ENCODE results near the gene PRKG2. TPM values are rescaled to one million over a fixed set of nuclear protein-coding genes. Genes with fewer than 3 reads are reported as not detected.
"Not testable (repeated sequence)": the region's sequence is repeated elsewhere in the genome, so short reads cannot be mapped to it uniquely, and the experiment has no call there.

PRKG2 gene
- total RNA-seq, 2 experiments from 2014 or later, result 1.0 to 1.1 TPM

- H3K9me3 ChIP-seq (ENCODE audit: low read length), result 0 out of 2 replicates have a peak, but pooled peaks cover 9% of the 10 kb centered on the region
- CTCF ChIA-PET (ENCODE audit: unreplicated experiment), result no interaction called here
- H3K4me3 ChIP-seq (ENCODE audit: low read depth, low read length, poor library complexity, severe bottlenecking), result no peak overlapping the region
- H3K79me2 ChIP-seq (ENCODE audit: insufficient read depth, low read depth, low read length), result no peaks in the 10 kb centered on the region
- no peak overlapping the region for H3K27ac ChIP-seq (ENCODE audit: low read depth, low read length, poor library complexity, severe bottlenecking)
- no peaks in the 10 kb centered on the region for H3K36me3 ChIP-seq (ENCODE audit: insufficient read depth, low read length)
- no peaks in the 10 kb centered on the region for H3K4me1 ChIP-seq (ENCODE audit: insufficient read depth, low read length, poor library complexity, severe bottlenecking)
- H2AFZ ChIP-seq (ENCODE audit: low read length), result no peak overlapping the region
- BruUV-seq (replicated peaks), result no TSS peak
- intact Hi-C loops (cut with micrococcal nuclease; ENCODE audit: unreplicated experiment), result no loop called here
- no peaks in the 10 kb centered on the region for H4K20me1 ChIP-seq (ENCODE audit: insufficient read depth, low read length)
- POLR2A ChIA-PET, result interaction anchor here (1.5 kb wide), 1 partner anchor 60 kb away, joined by 5 read pairs; no protein-coding TSS in a partner anchor
- no peak overlapping the region for H3K4me2 ChIP-seq (ENCODE audit: low read length)
- no peaks in the 10 kb centered on the region for H3K9me2 ChIP-seq (ENCODE audit: insufficient read depth, low read length)
- TF ChIP-seq EZH2phosphoT487 (IDR thresholded peaks at IDR 0.05; ENCODE audit: borderline replicate concordance, low read depth, low read length), result no peak
- TF ChIP-seq CTCF (conservative IDR thresholded peaks at IDR 0.05; ENCODE audit: low read length), result no peak
- DNase-seq (ENCODE audit: low spot score), result no peak
Measured at GRCh38 chr4:81227968-81228367, 12.9 kb upstream of the PRKG2 start.

GRCh38 chr4:81227138-81227537 lies 12.1 kb upstream of the PRKG2 start:
- ChIA-PET CTCF (ENCODE audit: unreplicated experiment) (interaction anchor here (0.6 kb wide), 1 partner anchor 189 kb away, joined by 3 read pairs; no protein-coding TSS in a partner anchor), POLR2A (interaction anchor here (1.5 kb wide), 1 partner anchor 59 kb away, joined by 5 read pairs; no protein-coding TSS in a partner anchor)
- no peak for DNase-seq (ENCODE audit: low spot score)
- no peak overlapping the region for H3K4me2 ChIP-seq (ENCODE audit: low read length)
- H3K4me3 ChIP-seq (ENCODE audit: low read depth, low read length, poor library complexity, severe bottlenecking), result no peak overlapping the region
- no TSS peak for BruUV-seq (replicated peaks)
- TF ChIP-seq CTCF (conservative IDR thresholded peaks at IDR 0.05; ENCODE audit: low read length), result no peak
- TF ChIP-seq EZH2phosphoT487 (IDR thresholded peaks at IDR 0.05; ENCODE audit: borderline replicate concordance, low read depth, low read length), result no peak
- intact Hi-C loops (cut with micrococcal nuclease; ENCODE audit: unreplicated experiment), result no loop called here
- H3K4me1 ChIP-seq (ENCODE audit: insufficient read depth, low read length, poor library complexity, severe bottlenecking), result no peaks in the 10 kb centered on the region
- H3K27ac ChIP-seq (ENCODE audit: low read depth, low read length, poor library complexity, severe bottlenecking), result no peak overlapping the region
- H3K36me3 ChIP-seq (ENCODE audit: insufficient read depth, low read length), result no peaks in the 10 kb centered on the region
- H4K20me1 ChIP-seq (ENCODE audit: insufficient read depth, low read length), result no peaks in the 10 kb centered on the region
- H2AFZ ChIP-seq (ENCODE audit: low read length), result no peak overlapping the region
- H3K79me2 ChIP-seq (ENCODE audit: insufficient read depth, low read depth, low read length), result no peaks in the 10 kb centered on the region
- H3K9me2 ChIP-seq (ENCODE audit: insufficient read depth, low read length), result no peaks in the 10 kb centered on the region
- H3K9me3 ChIP-seq (ENCODE audit: low read length), result 0 out of 2 replicates have a peak, but pooled peaks cover 9% of the 10 kb centered on the region

GRCh38 chr4:81225252-81225651 lies 10.2 kb upstream of the PRKG2 start:
- H2AFZ ChIP-seq (ENCODE audit: low read length), result no peak overlapping the region

GRCh38 chr4:81222082-81222472 lies 7.1 kb upstream of the PRKG2 start:
- H3K79me2 ChIP-seq (ENCODE audit: insufficient read depth, low read depth, low read length); H3K9me3 ChIP-seq (ENCODE audit: low read length); H3K27ac ChIP-seq (ENCODE audit: low read depth, low read length, poor library complexity, severe bottlenecking); DNase-seq (ENCODE audit: low spot score); H3K4me3 ChIP-seq (ENCODE audit: low read depth, low read length, poor library complexity, severe bottlenecking); H3K4me1 ChIP-seq (ENCODE audit: insufficient read depth, low read length, poor library complexity, severe bottlenecking); CTCF ChIA-PET (ENCODE audit: unreplicated experiment); H3K36me3 ChIP-seq (ENCODE audit: insufficient read depth, low read length); H3K4me2 ChIP-seq (ENCODE audit: low read length); H2AFZ ChIP-seq (ENCODE audit: low read length); intact Hi-C loops (cut with micrococcal nuclease; ENCODE audit: unreplicated experiment); H3K9me2 ChIP-seq (ENCODE audit: insufficient read depth, low read length); H4K20me1 ChIP-seq (ENCODE audit: insufficient read depth, low read length); BruUV-seq (replicated peaks): not testable (repeated sequence)
- POLR2A ChIA-PET, result interaction anchor here (1.6 kb wide), 1 partner anchor 17 kb away, joined by 4 read pairs; no protein-coding TSS in a partner anchor

More at GRCh38 chr4:81225252-81225651, 10.2 kb upstream of the PRKG2 start:
- Histone ChIP-seq H3K36me3 (ENCODE audit: insufficient read depth, low read length) (no peaks in the 10 kb centered on the region), H4K20me1 (ENCODE audit: insufficient read depth, low read length) (no peaks in the 10 kb centered on the region), H3K27ac (ENCODE audit: low read depth, low read length, poor library complexity, severe bottlenecking) (no peak overlapping the region), H3K4me2 (ENCODE audit: low read length) (no peak overlapping the region), H3K9me3 (ENCODE audit: low read length) (no peaks in the 10 kb centered on the region), H3K4me1 (ENCODE audit: insufficient read depth, low read length, poor library complexity, severe bottlenecking) (no peaks in the 10 kb centered on the region), H3K4me3 (ENCODE audit: low read depth, low read length, poor library complexity, severe bottlenecking) (no peak overlapping the region), H3K79me2 (ENCODE audit: insufficient read depth, low read depth, low read length) (no peaks in the 10 kb centered on the region), H3K9me2 (ENCODE audit: insufficient read depth, low read length) (no peaks in the 10 kb centered on the region)
- POLR2A ChIA-PET, result interaction anchor here (0.6 kb wide), 1 partner anchor 149 kb away, joined by 3 read pairs; no protein-coding TSS in a partner anchor
- no peak for DNase-seq (ENCODE audit: low spot score)
- intact Hi-C loops (cut with micrococcal nuclease; ENCODE audit: unreplicated experiment), result no loop called here
- TF ChIP-seq EZH2phosphoT487 (IDR thresholded peaks at IDR 0.05; ENCODE audit: borderline replicate concordance, low read depth, low read length) (no peak), CTCF (conservative IDR thresholded peaks at IDR 0.05; ENCODE audit: low read length) (no peak)
- no TSS peak for BruUV-seq (replicated peaks)
- CTCF ChIA-PET (ENCODE audit: unreplicated experiment), result interaction anchor here (0.6 kb wide), 1 partner anchor 83 kb away, joined by 3 read pairs; no protein-coding TSS in a partner anchor

All from OCI-LY7 (cell line).